Mesenchymal stem cell (in vitro differentiated cells and primary cell): ENCODE measurements around the gene ZNF367.

Source experiments
- DNase-seq: peaks from one replicate; pipeline ENCODE4 v3.0.0-alpha.2; 2013
- H2AFZ ChIP-seq: one replicate; pipeline ENCODE4 v1.6.1; 2013; ENCODE audit warnings: low read depth, mild to moderate bottlenecking, control low read depth, inconsistent platforms, low read length, moderate library complexity
- H2AK5ac ChIP-seq: 2 replicates; pipeline ENCODE4 v1.6.1; 2013; ENCODE audit warnings: low read length, moderate library complexity, mild to moderate bottlenecking, inconsistent platforms; ENCODE audit not compliant: severe bottlenecking
- H2BK120ac ChIP-seq: one replicate; pipeline ENCODE4 v1.6.1; 2013; ENCODE audit warnings: low read depth, mild to moderate bottlenecking, inconsistent platforms, low read length, moderate library complexity
- H2BK12ac ChIP-seq, 2 experiments: one replicate each; pipeline ENCODE4 v1.6.1; 2013; ENCODE audit warnings: inconsistent platforms in 2 of 2, low read length in 2 of 2, mild to moderate bottlenecking in 2 of 2, moderate library complexity in 2 of 2, control low read depth in 1 of 2
- H2BK15ac ChIP-seq: one replicate; pipeline ENCODE4 v1.6.1; 2013; ENCODE audit warnings: mild to moderate bottlenecking, low read depth, inconsistent platforms; ENCODE audit not compliant: poor library complexity, severe bottlenecking
- H2BK5ac ChIP-seq: 2 replicates; pipeline ENCODE4 v1.6.1; 2013; ENCODE audit warnings: low read depth, mild to moderate bottlenecking, low read length, control low read depth, inconsistent platforms; ENCODE audit not compliant: poor library complexity, severe bottlenecking
- H3K14ac ChIP-seq, 2 experiments: one replicate each; pipeline ENCODE4 v1.6.1; 2013; ENCODE audit warnings: inconsistent platforms in 2 of 2, low read length in 2 of 2, control low read depth in 1 of 2, mild to moderate bottlenecking in 1 of 2, moderate library complexity in 1 of 2
- H3K18ac ChIP-seq, 2 experiments: one replicate each; pipeline ENCODE4 v1.6.1; 2013; ENCODE audit warnings: inconsistent platforms in 2 of 2, low read length in 2 of 2, control low read depth in 1 of 2, low read depth in 1 of 2, mild to moderate bottlenecking in 1 of 2
- H3K23ac ChIP-seq, 2 experiments: one replicate each; pipeline ENCODE4 v1.6.1; 2013; ENCODE audit warnings: inconsistent platforms in 2 of 2, low read length in 2 of 2, mild to moderate bottlenecking in 2 of 2, moderate library complexity in 2 of 2, control low read depth in 1 of 2
- H3K27ac ChIP-seq: 2 replicates; pipeline ENCODE4 v1.5.1; 2013; ENCODE audit warnings: mild to moderate bottlenecking, moderate library complexity, low read length, control low read depth, inconsistent platforms; ENCODE audit not compliant: poor library complexity, severe bottlenecking
- H3K27me3 ChIP-seq, 2 experiments: 2 replicates each; pipeline versions ENCODE4 v1.6.1 to v1.7.0; 2013; ENCODE audit warnings: low read length in 2 of 2, mild to moderate bottlenecking in 2 of 2, moderate library complexity in 2 of 2, control low read depth in 1 of 2, inconsistent platforms in 1 of 2; ENCODE audit not compliant: control insufficient read depth in 1 of 2, insufficient read depth in 1 of 2
- H3K36me3 ChIP-seq, 2 experiments: 2 replicates each; pipeline versions ENCODE4 v1.6.1 to v1.7.0; 2013; ENCODE audit warnings: low read length in 2 of 2, control low read depth in 1 of 2, inconsistent platforms in 1 of 2, low read depth in 1 of 2, mild to moderate bottlenecking in 1 of 2; ENCODE audit not compliant: insufficient read depth in 2 of 2, control insufficient read depth in 1 of 2
- H3K4ac ChIP-seq, 2 experiments: one replicate each; pipeline ENCODE4 v1.6.1; 2013; ENCODE audit warnings: inconsistent platforms in 2 of 2, low read length in 2 of 2, mild to moderate bottlenecking in 2 of 2, moderate library complexity in 2 of 2, control low read depth in 1 of 2, low read depth in 1 of 2
- H3K4me1 ChIP-seq: 2 replicates; pipeline ENCODE4 v1.6.1; 2013; ENCODE audit warnings: low read depth, low read length, control low read depth; ENCODE audit not compliant: control insufficient read depth, insufficient read depth
- H3K4me2 ChIP-seq: 2 replicates; pipeline ENCODE4 v1.6.1; 2013; ENCODE audit warnings: low read length, mild to moderate bottlenecking, inconsistent platforms; ENCODE audit not compliant: poor library complexity, severe bottlenecking
- H3K4me3 ChIP-seq, 2 experiments: 2 replicates each; pipeline versions ENCODE4 v1.5.1 to v1.7.0; 2013; ENCODE audit warnings: low read length in 2 of 2, mild to moderate bottlenecking in 2 of 2, control low read depth in 1 of 2, low read depth in 1 of 2; ENCODE audit not compliant: insufficient read depth in 1 of 2
- H3K79me1 ChIP-seq: replicated peaks from 2 replicates; pipeline ENCODE4 v1.6.1; 2013; ENCODE audit warnings: mild to moderate bottlenecking, control low read depth, low read length, inconsistent platforms; ENCODE audit not compliant: poor library complexity, severe bottlenecking
- H3K9ac ChIP-seq: 2 replicates; pipeline ENCODE4 v1.7.0; 2013; ENCODE audit warnings: mild to moderate bottlenecking, low read length, moderate library complexity
- H3K9me3 ChIP-seq: 2 replicates; pipeline ENCODE4 v1.7.0; 2013; ENCODE audit warnings: mild to moderate bottlenecking, low read length; ENCODE audit not compliant: control insufficient read depth
- H4K8ac ChIP-seq: one replicate; pipeline ENCODE4 v1.6.1; 2013; ENCODE audit warnings: inconsistent platforms, mild to moderate bottlenecking, low read length, moderate library complexity
- H4K91ac ChIP-seq: one replicate; pipeline ENCODE4 v1.6.1; 2013; ENCODE audit warnings: mild to moderate bottlenecking, low read length, inconsistent platforms
- WGBS: methylation state at CpG from one replicate; pipeline ENCODE4 v1.1.7; 2013; ENCODE audit warnings: mixed read lengths; 5-methylcytosine and 5-hydroxymethylcytosine counted together

ZNF367 gene

GRCh38 chr9:96398582-96399324, 19.4 kb downstream of the ZNF367 start:
- no peak overlapping the region for H2BK15ac ChIP-seq
- no peak overlapping the region for H3K4me2 ChIP-seq
- no peaks in the 10 kb centered on the region for H3K36me3 ChIP-seq
- H4K8ac ChIP-seq, result peak overlapping the region; percentile 56
- peak; percentile 37 for DNase-seq
- H3K4me1 ChIP-seq, result no peaks in the 10 kb centered on the region
- no peak overlapping the region for H2BK5ac ChIP-seq
- H3K27ac ChIP-seq, result no peak overlapping the region
- H2AK5ac ChIP-seq, result no peak overlapping the region
- H3K14ac ChIP-seq, result no peak overlapping the region
- H2BK120ac ChIP-seq, result no peak overlapping the region
- H3K79me1 ChIP-seq, result peaks cover 14% of the 10 kb centered on the region
- H2BK12ac ChIP-seq, result no peak overlapping the region
- H3K9ac ChIP-seq, result no peak overlapping the region
- H2AFZ ChIP-seq, result peak overlapping the region; percentile 88
- peak overlapping the region in 1 of 2 experiments; percentile 26 for H3K18ac ChIP-seq
- H3K4ac ChIP-seq, result no peak overlapping the region
- no peaks in the 10 kb centered on the region for H3K27me3 ChIP-seq
- no peak overlapping the region for H3K4me3 ChIP-seq
- H4K91ac ChIP-seq, result no peak overlapping the region
- H3K23ac ChIP-seq, result no peak overlapping the region
- WGBS, result 77% methylated on average over 3 of the region's 3 CpGs
- H3K9me3 ChIP-seq, result peaks cover 9% of the 10 kb centered on the region

- Histone ChIP-seq H3K27me3 (no peaks in the 10 kb centered on the region), H3K4me2 (no peak overlapping the region), H3K79me1 (peaks cover 13% of the 10 kb centered on the region), H3K18ac (no peak overlapping the region), H3K27ac (no peak overlapping the region), H2BK120ac (no peak overlapping the region), H3K36me3 (no peaks in the 10 kb centered on the region), H3K4me1 (peaks cover 3% of the 10 kb centered on the region), H3K4ac (no peak overlapping the region), H3K4me3 (no peak overlapping the region), H3K9me3 (peaks cover 7% of the 10 kb centered on the region), H3K9ac (no peak overlapping the region), H4K8ac (no peak overlapping the region), H2BK12ac (no peak overlapping the region), H4K91ac (no peak overlapping the region), H3K23ac (no peak overlapping the region), H2BK5ac (no peak overlapping the region), H2BK15ac (no peak overlapping the region), H2AFZ (no peak overlapping the region), H2AK5ac (no peak overlapping the region), H3K14ac (no peak overlapping the region)
- 100% methylated on average over 1 of the region's 2 CpGs for WGBS
- DNase-seq, result no peak
Observed at GRCh38 chr9:96395964-96396363, 22.2 kb downstream of the ZNF367 start.

GRCh38 chr9:96394832-96395496, 23.2 kb downstream of the ZNF367 start:
- H3K14ac ChIP-seq, result no peak overlapping the region
- H2BK120ac ChIP-seq, result no peak overlapping the region
- H2AK5ac ChIP-seq, result no peak overlapping the region
- H3K23ac ChIP-seq, result no peak overlapping the region
- H2AFZ ChIP-seq, result no peak overlapping the region
- no peak overlapping the region for H3K9ac ChIP-seq
- no peak overlapping the region for H3K27ac ChIP-seq
- H3K36me3 ChIP-seq, result no peaks in the 10 kb centered on the region
- no peak overlapping the region for H4K8ac ChIP-seq
- H4K91ac ChIP-seq, result no peak overlapping the region
- H3K4ac ChIP-seq, result no peak overlapping the region
- H3K18ac ChIP-seq, result no peak overlapping the region
- H3K4me2 ChIP-seq, result no peak overlapping the region
- no peaks in the 10 kb centered on the region for H3K27me3 ChIP-seq
- peaks cover 3% of the 10 kb centered on the region for H3K4me1 ChIP-seq
- peaks cover 11% of the 10 kb centered on the region for H3K79me1 ChIP-seq
- H3K4me3 ChIP-seq, result no peak overlapping the region
- H2BK12ac ChIP-seq, result no peak overlapping the region
- H3K9me3 ChIP-seq, result no peaks in the 10 kb centered on the region
- WGBS, result 96% methylated on average over 6 of the region's 6 CpGs
- H2BK15ac ChIP-seq, result no peak overlapping the region
- no peak for DNase-seq
- no peak overlapping the region for H2BK5ac ChIP-seq

- H3K23ac ChIP-seq, result no peak overlapping the region
- WGBS, result 93% methylated on average over 12 of the region's 12 CpGs
- no peak for DNase-seq
- H3K36me3 ChIP-seq, result peaks cover 0 to 6% of the 10 kb centered on the region in 2 experiments
- peak overlapping the region; percentile 61 for H2AFZ ChIP-seq
- H3K4ac ChIP-seq, result no peak overlapping the region
- no peak overlapping the region for H2BK12ac ChIP-seq
- H2BK15ac ChIP-seq, result no peak overlapping the region
- H2BK5ac ChIP-seq, result no peak overlapping the region
- H3K18ac ChIP-seq, result no peak overlapping the region
- H4K8ac ChIP-seq, result no peak overlapping the region
- H2BK120ac ChIP-seq, result no peak overlapping the region
- peaks cover 11% of the 10 kb centered on the region for H3K79me1 ChIP-seq
- H2AK5ac ChIP-seq, result no peak overlapping the region
- no peaks in the 10 kb centered on the region for H3K27me3 ChIP-seq
- H3K9ac ChIP-seq, result no peak overlapping the region
- no peak overlapping the region for H3K4me3 ChIP-seq
- H3K4me2 ChIP-seq, result no peak overlapping the region
- H4K91ac ChIP-seq, result no peak overlapping the region
- no peaks in the 10 kb centered on the region for H3K9me3 ChIP-seq
- H3K4me1 ChIP-seq, result peaks cover 3% of the 10 kb centered on the region
- H3K14ac ChIP-seq, result no peak overlapping the region
- H3K27ac ChIP-seq, result no peak overlapping the region
Observed at GRCh38 chr9:96392263-96392662, 25.9 kb downstream of the ZNF367 start.
